Measurements from ENCODE around the gene SLC6A4. TPM values are rescaled to one million over a fixed set of nuclear protein-coding genes. Genes with fewer than 3 reads are reported as not detected.
A peak's percentile ranks its signal among the peaks of the same experiment; 100 is the strongest.

SLC6A4 gene
- total and polyA plus RNA-seq, 10 donors, result under 0.01 to 0.34 (median 0.15) TPM; not detected in 3

- Histone ChIP-seq H3K36me3 (peaks cover 2 to 42% (median 25%) of the 10 kb centered on the region in 6 donors), H3K4me1 (no peaks in the 10 kb centered on the region), H3K27me3 (replicated peaks in 1 of 7) (no peaks in the 10 kb centered on the region), H3K9me3 (no peaks in the 10 kb centered on the region), H3K4me3 (no peak overlapping the region), H3K27ac (no peak overlapping the region)
- WGBS, 5 donors, result 77 to 84% (median 81%) methylated on average over 4 of the region's 4 CpGs
- DNase-seq, result peak; percentile 14
- intact Hi-C loops (cut with DNase I; ENCODE audit: low total_unique reads), result no loop called here
- TF ChIP-seq POLR2AphosphoS5 (IDR thresholded peaks at IDR 0.05), result no peak
- no peak for TF ChIP-seq CTCF (IDR thresholded peaks at IDR 0.05 in 8 of 11, conservative IDR thresholded peaks at IDR 0.05 in 3 of 11)
- no peak for TF ChIP-seq POLR2A (IDR thresholded peaks at IDR 0.05)
Measured at GRCh38 chr17:30244853-30245385, 9.4 kb upstream of the SLC6A4 start.

- DNase-seq, result peak; percentile 12
- WGBS, 5 donors, result 87 to 94% (median 91%) methylated on average over 8 of the region's 8 CpGs
- Histone ChIP-seq H3K36me3 (peaks cover under 1 to 29% (median 14%) of the 10 kb centered on the region in 6 donors), H3K27me3 (replicated peaks in 1 of 7) (peaks cover 0 to 13% (median 5%) of the 10 kb centered on the region in 7 donors), H3K27ac (no peak overlapping the region), H3K4me1 (peaks cover 0 to 5% (median 0%) of the 10 kb centered on the region in 6 donors), H3K9me3 (no peaks in the 10 kb centered on the region), H3K4me3 (no peak overlapping the region)
- no peak for TF ChIP-seq POLR2A (IDR thresholded peaks at IDR 0.05)
- TF ChIP-seq CTCF (IDR thresholded peaks at IDR 0.05 in 8 of 11, conservative IDR thresholded peaks at IDR 0.05 in 3 of 11), result no peak
- no peak for TF ChIP-seq POLR2AphosphoS5 (IDR thresholded peaks at IDR 0.05)
- intact Hi-C loops (cut with DNase I; ENCODE audit: low total_unique reads), result no loop called here
Measured at GRCh38 chr17:30243568-30243967, 8.1 kb upstream of the SLC6A4 start.

GRCh38 chr17:30243002-30243401 lies 7.5 kb upstream of the SLC6A4 start:
- no peak for DNase-seq
- Histone ChIP-seq H3K27ac (no peak overlapping the region), H3K27me3 (replicated peaks in 1 of 7) (peaks cover 3 to 18% (median 11%) of the 10 kb centered on the region in 7 donors), H3K4me1 (peaks cover 0 to 11% (median 2%) of the 10 kb centered on the region in 6 donors), H3K4me3 (no peak overlapping the region), H3K9me3 (no peaks in the 10 kb centered on the region), H3K36me3 (peaks cover 0 to 23% (median 8%) of the 10 kb centered on the region in 6 donors)
- WGBS, 5 donors, result 92 to 98% (median 93%) methylated on average over 4 of the region's 4 CpGs
- intact Hi-C loops (cut with DNase I; ENCODE audit: low total_unique reads), result no loop called here
- TF ChIP-seq CTCF (IDR thresholded peaks at IDR 0.05 in 8 of 11, conservative IDR thresholded peaks at IDR 0.05 in 3 of 11) (no peak), POLR2A (IDR thresholded peaks at IDR 0.05) (no peak), POLR2AphosphoS5 (IDR thresholded peaks at IDR 0.05) (no peak)

GRCh38 chr17:30241051-30241450 lies 5.6 kb upstream of the SLC6A4 start:
- H3K9me3 ChIP-seq, result no peaks in the 10 kb centered on the region
- TF ChIP-seq CTCF (IDR thresholded peaks at IDR 0.05 in 8 of 11, conservative IDR thresholded peaks at IDR 0.05 in 3 of 11), result no peak
- peaks cover 8 to 38% (median 28%) of the 10 kb centered on the region in 7 donors for H3K27me3 ChIP-seq (replicated peaks in 1 of 7)
- peaks cover 2 to 29% (median 15%) of the 10 kb centered on the region in 6 donors for H3K4me1 ChIP-seq
- H3K27ac ChIP-seq, result no peak overlapping the region
- 70 to 87% (median 80%) methylated on average over 6 of the region's 6 CpGs for WGBS, 5 donors
- H3K36me3 ChIP-seq, result peaks cover 0 to 6% (median 0%) of the 10 kb centered on the region in 6 donors
- peak; percentile 34 for DNase-seq
- no peak overlapping the region for H3K4me3 ChIP-seq
- intact Hi-C loops (cut with DNase I; ENCODE audit: low total_unique reads), result no loop called here

Measured in spleen (tissue), 11 donors.